GM13976 (cell line): Measurements from ENCODE around the gene RAMP1.

Experiments used
- DNase-seq: peaks from one replicate; pipeline ENCODE4 v3.0.0; 2012; ENCODE audit warnings: low spot score
- in situ Hi-C: fragments of 300-500 bp; cut with MboI; formaldehyde crosslinking; loops from one replicate; pipeline ENCODE4 v1.12.0; 2022; ENCODE audit warnings: low sequenced_read_pairs, mixed read lengths, inconsistent platforms; ENCODE audit not compliant: unreplicated experiment
- TF ChIP-seq, protein P1 (sequence below): IDR thresholded peaks from 2 replicates; pipeline ENCODE4 v1.5.1; 2012; ENCODE audit warnings: borderline replicate concordance, mild to moderate bottlenecking; ENCODE audit not compliant: insufficient read depth; ENCODE audit errors: extremely low read depth, missing control alignments, control extremely low read depth

The RAMP1 gene

DNA sequence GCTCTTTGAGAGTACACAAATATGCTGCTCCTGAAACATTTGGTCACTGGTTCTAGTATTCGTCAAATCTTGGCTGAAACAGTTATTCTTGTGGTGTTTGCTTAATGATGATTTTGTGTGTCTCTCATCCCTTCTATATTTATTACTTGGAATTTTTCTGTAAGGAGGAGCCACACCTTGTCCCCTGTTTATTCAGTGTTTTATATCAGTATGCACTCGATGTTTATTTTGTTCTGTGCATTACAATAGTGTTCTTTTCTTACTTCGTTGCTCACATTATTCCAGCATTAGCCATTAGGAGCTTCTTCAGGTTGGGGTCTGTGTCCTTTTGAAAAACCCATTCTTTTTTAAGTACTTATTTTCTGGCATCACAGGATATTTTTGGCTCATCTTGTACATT, 5.1 kb upstream of the RAMP1 start:
- in situ Hi-C loops, result no loop called here
- DNase-seq, result no peak

GRCh38 chr2:237857791-237858190, 1.6 kb upstream of the RAMP1 start:
- in situ Hi-C loops, result no loop called here
- no peak for DNase-seq
- TF ChIP-seq, protein P1, sequence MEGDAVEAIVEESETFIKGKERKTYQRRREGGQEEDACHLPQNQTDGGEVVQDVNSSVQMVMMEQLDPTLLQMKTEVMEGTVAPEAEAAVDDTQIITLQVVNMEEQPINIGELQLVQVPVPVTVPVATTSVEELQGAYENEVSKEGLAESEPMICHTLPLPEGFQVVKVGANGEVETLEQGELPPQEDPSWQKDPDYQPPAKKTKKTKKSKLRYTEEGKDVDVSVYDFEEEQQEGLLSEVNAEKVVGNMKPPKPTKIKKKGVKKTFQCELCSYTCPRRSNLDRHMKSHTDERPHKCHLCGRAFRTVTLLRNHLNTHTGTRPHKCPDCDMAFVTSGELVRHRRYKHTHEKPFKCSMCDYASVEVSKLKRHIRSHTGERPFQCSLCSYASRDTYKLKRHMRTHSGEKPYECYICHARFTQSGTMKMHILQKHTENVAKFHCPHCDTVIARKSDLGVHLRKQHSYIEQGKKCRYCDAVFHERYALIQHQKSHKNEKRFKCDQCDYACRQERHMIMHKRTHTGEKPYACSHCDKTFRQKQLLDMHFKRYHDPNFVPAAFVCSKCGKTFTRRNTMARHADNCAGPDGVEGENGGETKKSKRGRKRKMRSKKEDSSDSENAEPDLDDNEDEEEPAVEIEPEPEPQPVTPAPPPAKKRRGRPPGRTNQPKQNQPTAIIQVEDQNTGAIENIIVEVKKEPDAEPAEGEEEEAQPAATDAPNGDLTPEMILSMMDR, result no peak

More for the DNA sequence above, 5.1 kb upstream of the RAMP1 start:
- TF ChIP-seq, protein P1, result peak; percentile 4

- peak; percentile 86 for DNase-seq
- in situ Hi-C loops, result no loop called here
- TF ChIP-seq, protein P1, result peak; percentile 80
Observed at GRCh38 chr2:237858294-237859081, 935 bp upstream of the RAMP1 start.

GRCh38 chr2:237859082-237859433, 365 bp upstream of the RAMP1 start:
- DNase-seq, result no peak
- TF ChIP-seq, protein P1, result no peak
- in situ Hi-C loops, result no loop called here

DNA sequence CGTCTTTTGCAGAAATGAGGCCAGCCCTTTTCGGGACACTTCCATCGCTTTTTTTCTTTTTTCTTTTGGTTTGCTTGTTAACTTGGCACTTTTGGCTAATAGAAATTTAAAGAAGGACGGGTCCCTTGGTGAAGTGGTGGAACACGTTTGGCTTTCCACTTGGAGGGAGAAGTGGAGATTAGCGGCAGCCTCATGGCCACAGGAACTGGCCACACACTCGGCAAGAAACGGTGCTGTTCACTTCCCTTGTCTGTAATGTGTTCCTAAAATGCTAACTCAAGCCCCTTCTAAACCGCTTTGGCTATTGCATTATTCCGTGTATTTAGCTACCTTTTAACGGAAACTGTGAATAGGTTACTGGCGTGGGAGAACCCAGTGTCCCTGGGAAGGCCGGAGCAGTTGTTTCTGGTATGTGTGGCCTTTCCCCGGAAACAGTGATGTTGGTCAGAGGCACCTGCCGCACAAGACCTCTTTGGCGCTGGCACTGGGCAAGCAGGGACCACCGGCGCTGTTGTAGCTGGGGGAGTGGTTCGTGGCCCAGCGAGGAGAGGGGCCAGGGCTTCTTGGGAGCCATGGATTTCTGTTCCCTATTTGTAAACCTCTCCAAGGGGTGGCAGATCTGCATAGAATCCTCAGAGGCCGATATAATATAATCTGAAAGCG, 981 bp downstream of the RAMP1 start:
- no peak for DNase-seq
- TF ChIP-seq, protein P1, result no peak
- in situ Hi-C loops, result no loop called here

- TF ChIP-seq, protein P1, result no peak
- no peak for DNase-seq
- in situ Hi-C loops, result no loop called here
Observed at GRCh38 chr2:237861875-237862527, 2.6 kb downstream of the RAMP1 start.
